Measurements from ENCODE around the gene DENND1B.

Gene DENND1B

DNA sequence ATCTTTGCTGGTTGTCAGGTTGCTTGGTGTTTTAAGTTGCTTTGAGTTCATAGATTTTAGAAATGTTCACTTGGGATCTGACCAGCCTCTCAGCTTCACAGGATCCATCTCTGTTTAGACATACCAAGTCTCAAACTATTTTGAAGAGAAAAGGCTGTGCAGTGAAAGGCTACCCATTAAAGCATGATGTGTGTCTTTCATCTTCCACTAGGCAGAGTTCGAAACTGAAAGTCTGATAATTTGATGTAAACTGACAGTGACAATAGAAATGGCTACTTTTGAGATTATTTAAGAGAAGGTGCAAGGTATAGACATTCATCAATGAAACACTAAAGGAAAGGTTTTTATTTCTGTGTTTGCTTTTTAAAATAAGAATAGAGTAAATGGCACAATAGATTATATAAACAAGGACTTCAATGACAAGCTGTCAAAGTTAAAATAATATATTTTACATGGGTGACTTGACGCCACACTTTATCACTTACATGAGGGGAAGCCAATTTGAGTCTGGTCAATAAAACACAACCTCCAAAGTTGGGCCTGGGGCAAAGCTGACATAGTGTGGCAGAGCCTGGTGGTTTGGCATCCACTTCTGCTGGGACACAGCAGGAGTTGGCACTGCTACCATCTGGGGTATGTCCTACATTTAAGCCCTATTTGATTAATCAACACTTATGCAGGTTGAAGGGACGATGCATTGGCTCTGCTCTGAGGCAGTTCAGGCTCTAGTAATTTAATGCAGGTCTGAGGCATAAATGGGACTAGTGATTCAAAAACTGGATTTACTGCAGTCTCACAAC lies 309.6 kb downstream of the DENND1B start:
- H3K4me1 Mint-ChIP-seq (ENCODE audit: low read depth) = no peaks in the 10 kb centered on the region
- no peaks in the 10 kb centered on the region for H3K9me3 Mint-ChIP-seq (ENCODE audit: low read depth)
- no peaks in the 10 kb centered on the region for H3K27me3 Mint-ChIP-seq
- no peak overlapping the region for H3K4me3 Mint-ChIP-seq
- H3K36me3 Mint-ChIP-seq = no peaks in the 10 kb centered on the region
- H3K27ac Mint-ChIP-seq = no peak overlapping the region

DNA sequence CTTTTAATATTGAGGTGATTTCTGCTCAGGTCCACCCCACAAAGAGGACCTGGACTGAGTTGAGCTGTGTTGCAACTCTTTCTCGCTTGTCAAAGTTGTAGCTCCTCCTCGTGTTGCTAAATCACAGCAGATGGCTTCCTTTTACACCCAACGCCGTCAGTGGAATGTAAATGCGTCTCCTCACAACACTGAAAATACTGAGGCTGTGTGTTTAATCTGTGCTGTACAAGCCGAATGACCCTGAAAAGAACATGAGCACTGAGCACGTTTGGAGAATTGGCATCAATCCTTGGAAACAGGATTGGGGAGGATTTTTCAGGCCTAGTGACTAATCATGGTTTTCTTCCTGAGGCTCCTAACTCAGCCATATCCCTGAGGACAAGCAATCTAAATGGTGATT lies 311.2 kb downstream of the DENND1B start:
- no peaks in the 10 kb centered on the region for H3K4me1 Mint-ChIP-seq (ENCODE audit: low read depth)
- H3K9me3 Mint-ChIP-seq (ENCODE audit: low read depth) = no peaks in the 10 kb centered on the region
- no peak overlapping the region for H3K4me3 Mint-ChIP-seq
- no peak overlapping the region for H3K27ac Mint-ChIP-seq
- H3K36me3 Mint-ChIP-seq = no peaks in the 10 kb centered on the region
- H3K27me3 Mint-ChIP-seq = no peaks in the 10 kb centered on the region

DNA sequence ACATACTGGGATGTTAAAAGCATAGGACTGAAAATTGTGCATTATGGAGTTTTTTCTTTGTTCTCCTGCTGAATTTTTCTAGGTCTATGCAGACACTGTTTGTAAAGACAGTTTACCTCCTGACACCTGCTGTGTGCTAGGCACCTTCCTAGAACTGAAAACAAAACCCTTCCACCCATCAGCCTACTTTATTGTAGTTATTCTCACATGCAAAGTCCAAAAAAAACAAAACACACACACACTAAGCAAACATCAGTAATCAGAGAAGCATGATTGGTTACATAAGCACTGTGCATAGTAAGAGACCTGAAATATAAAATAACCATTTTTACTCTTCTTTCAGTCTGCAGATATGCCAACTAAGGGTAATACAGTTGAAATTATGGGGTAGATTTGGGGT lies 312.1 kb downstream of the DENND1B start:
- Mint-ChIP-seq H3K27ac (no peak overlapping the region), H3K9me3 (ENCODE audit: low read depth) (no peaks in the 10 kb centered on the region), H3K4me3 (no peak overlapping the region), H3K36me3 (no peaks in the 10 kb centered on the region), H3K4me1 (ENCODE audit: low read depth) (no peaks in the 10 kb centered on the region), H3K27me3 (no peaks in the 10 kb centered on the region)

DNA sequence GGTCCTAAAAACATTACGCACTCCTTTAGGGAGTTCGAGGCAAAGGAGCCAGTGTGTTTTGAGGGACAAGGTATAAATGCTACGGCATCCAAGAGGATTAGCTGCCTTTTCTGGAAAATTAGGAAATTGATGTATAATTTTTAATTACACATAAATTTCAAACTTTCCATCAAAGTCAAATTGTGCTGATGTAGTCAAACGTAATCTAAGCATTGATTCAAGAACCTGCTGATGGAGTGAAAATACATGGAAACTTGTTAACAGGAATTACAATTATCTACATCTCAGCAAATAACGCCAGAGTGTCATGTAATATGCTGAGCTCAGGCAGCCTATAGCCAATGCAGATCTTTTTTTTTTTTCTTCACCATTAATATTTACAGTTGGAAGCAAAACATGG lies 312.7 kb downstream of the DENND1B start:
- Mint-ChIP-seq H3K4me1 (ENCODE audit: low read depth) (no peaks in the 10 kb centered on the region), H3K27me3 (no peaks in the 10 kb centered on the region), H3K4me3 (no peak overlapping the region), H3K36me3 (no peaks in the 10 kb centered on the region), H3K27ac (no peak overlapping the region), H3K9me3 (ENCODE audit: low read depth) (no peaks in the 10 kb centered on the region)

Measured in activated naive CD8-positive, alpha-beta T cell (primary cell).